ENCODE results near the gene SLC25A20. TPM values are rescaled to one million over a fixed set of nuclear protein-coding genes. Genes with fewer than 3 reads are reported as not detected.

Gene SLC25A20
- polyA plus RNA-seq, 1 experiment: 20.4 TPM

- ChIA-PET CTCF (no interaction called here), POLR2A (no interaction called here)
- no peak for TF ChIP-seq CTCF (IDR thresholded peaks at IDR 0.05; ENCODE audit: insufficient read depth, low read depth, low read length)
- DNase-seq (ENCODE audit: low read depth): no peak
- Histone ChIP-seq H3K4me3 (ENCODE audit: low read depth, low read length) (no peak overlapping the region), H3K27me3 (ENCODE audit: control insufficient read depth, insufficient read depth, low read length) (no peaks in the 10 kb centered on the region), H3K36me3 (ENCODE audit: control insufficient read depth, insufficient read depth, low read length) (peaks cover 3% of the 10 kb centered on the region)
These were observed 42.2 kb downstream of the SLC25A20 start for GRCh38 chr3:48856469-48856868.

- H3K36me3 ChIP-seq (ENCODE audit: control insufficient read depth, insufficient read depth, low read length): peaks cover 3% of the 10 kb centered on the region
- no peak for DNase-seq (ENCODE audit: low read depth)
- CTCF ChIA-PET: no interaction called here
- POLR2A ChIA-PET: no interaction called here
- TF ChIP-seq CTCF (IDR thresholded peaks at IDR 0.05; ENCODE audit: insufficient read depth, low read depth, low read length): no peak
- no peaks in the 10 kb centered on the region for H3K27me3 ChIP-seq (ENCODE audit: control insufficient read depth, insufficient read depth, low read length)
- H3K4me3 ChIP-seq (ENCODE audit: low read depth, low read length): no peak overlapping the region
These were observed 42.8 kb downstream of the SLC25A20 start for GRCh38 chr3:48855681-48856447.

- H3K36me3 ChIP-seq (ENCODE audit: control insufficient read depth, insufficient read depth, low read length): peaks cover 2% of the 10 kb centered on the region; the same call in 1 of the 2 replicates
- ChIA-PET CTCF (interaction anchor here (0.8 kb wide), 1 partner anchor 9 kb away, joined by 3 read pairs; no protein-coding TSS in a partner anchor), POLR2A (no interaction called here)
- no peak for DNase-seq (ENCODE audit: low read depth)
- no peak for TF ChIP-seq CTCF (IDR thresholded peaks at IDR 0.05; ENCODE audit: insufficient read depth, low read depth, low read length)
- H3K27me3 ChIP-seq (ENCODE audit: control insufficient read depth, insufficient read depth, low read length): no peaks in the 10 kb centered on the region
- no peak overlapping the region for H3K4me3 ChIP-seq (ENCODE audit: low read depth, low read length)
These were observed 46.5 kb downstream of the SLC25A20 start for GRCh38 chr3:48852151-48852550.

- CTCF ChIA-PET: no interaction called here
- Histone ChIP-seq H3K4me3 (ENCODE audit: low read depth, low read length) (no peak overlapping the region), H3K27me3 (ENCODE audit: control insufficient read depth, insufficient read depth, low read length) (no peaks in the 10 kb centered on the region), H3K36me3 (ENCODE audit: control insufficient read depth, insufficient read depth, low read length) (peaks cover under 1% of the 10 kb centered on the region; the same call in 1 of the 2 replicates)
- DNase-seq (ENCODE audit: low read depth): no peak
- POLR2A ChIA-PET: no interaction called here
- no peak for TF ChIP-seq CTCF (IDR thresholded peaks at IDR 0.05; ENCODE audit: insufficient read depth, low read depth, low read length)
These were observed 47.3 kb downstream of the SLC25A20 start for GRCh38 chr3:48851407-48851806.

- no peak for TF ChIP-seq CTCF (IDR thresholded peaks at IDR 0.05; ENCODE audit: insufficient read depth, low read depth, low read length)
- Histone ChIP-seq H3K4me3 (ENCODE audit: low read depth, low read length) (no peak overlapping the region), H3K36me3 (ENCODE audit: control insufficient read depth, insufficient read depth, low read length) (no peaks in the 10 kb centered on the region), H3K27me3 (ENCODE audit: control insufficient read depth, insufficient read depth, low read length) (no peaks in the 10 kb centered on the region)
- CTCF ChIA-PET: no interaction called here
- DNase-seq (ENCODE audit: low read depth): no peak
- POLR2A ChIA-PET: no interaction called here
These were observed 49.7 kb downstream of the SLC25A20 start for GRCh38 chr3:48848816-48849515.
